Stimulated activated CD8-positive, alpha-beta memory T cell treated with anti-CD3 and anti-CD28 coated beads, Interleukin-12 subunit alpha, Interleukin-12 subunit beta, amount 100 ng/mL, for 24 hours (primary cell): ENCODE data around the gene YJEFN3.

Experiments used
- DNase-seq: peaks from one replicate; pipeline ENCODE4 v3.0.0-alpha.2; 2020; ENCODE audit errors: extremely low read depth

The YJEFN3 gene, protein sequence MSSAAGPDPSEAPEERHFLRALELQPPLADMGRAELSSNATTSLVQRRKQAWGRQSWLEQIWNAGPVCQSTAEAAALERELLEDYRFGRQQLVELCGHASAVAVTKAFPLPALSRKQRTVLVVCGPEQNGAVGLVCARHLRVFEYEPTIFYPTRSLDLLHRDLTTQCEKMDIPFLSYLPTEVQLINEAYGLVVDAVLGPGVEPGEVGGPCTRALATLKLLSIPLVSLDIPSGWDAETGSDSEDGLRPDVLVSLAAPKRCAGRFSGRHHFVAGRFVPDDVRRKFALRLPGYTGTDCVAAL

DNA sequence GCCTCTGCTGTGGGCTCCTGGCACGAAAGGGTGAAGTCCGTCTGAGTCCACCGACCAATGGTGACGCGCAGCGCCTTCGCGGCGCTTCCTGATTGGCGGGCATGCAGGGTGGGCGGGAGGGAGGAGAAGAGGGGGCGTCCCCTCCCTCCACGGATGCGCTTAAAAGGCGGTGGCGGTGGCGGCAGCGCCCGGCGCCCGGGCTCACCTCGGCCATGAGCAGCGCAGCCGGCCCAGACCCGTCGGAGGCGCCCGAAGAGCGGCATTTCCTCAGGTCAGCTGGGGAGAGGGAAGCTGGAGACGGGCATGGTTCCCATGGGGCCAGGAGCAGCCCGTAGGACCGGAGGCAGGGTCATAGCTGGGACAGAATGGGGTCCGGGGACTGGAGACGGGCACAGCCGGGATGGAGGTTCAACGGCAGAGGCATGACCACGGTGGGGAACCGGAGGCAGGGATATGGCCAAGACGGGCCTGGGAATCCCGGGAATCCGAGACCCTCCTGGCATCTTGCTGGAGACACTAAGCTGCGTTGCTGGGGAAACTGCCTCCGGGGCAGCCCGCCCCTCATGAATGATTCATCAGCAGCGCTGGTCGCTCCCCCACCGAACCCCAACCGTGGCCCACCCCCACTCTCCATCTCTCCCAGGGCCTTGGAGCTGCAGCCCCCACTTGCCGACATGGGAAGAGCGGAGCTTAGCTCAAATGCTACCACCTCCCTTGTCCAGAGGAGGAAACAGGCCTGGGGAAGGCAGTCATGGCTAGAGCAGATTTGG, at the start of gene YJEFN3:
Gene YJEFN3, plus strand, starts transcription at position 191 of the 770 bp plus-strand sequence. Its CDS starts 22 bp downstream, at position 213.
- no peak for DNase-seq

DNA sequence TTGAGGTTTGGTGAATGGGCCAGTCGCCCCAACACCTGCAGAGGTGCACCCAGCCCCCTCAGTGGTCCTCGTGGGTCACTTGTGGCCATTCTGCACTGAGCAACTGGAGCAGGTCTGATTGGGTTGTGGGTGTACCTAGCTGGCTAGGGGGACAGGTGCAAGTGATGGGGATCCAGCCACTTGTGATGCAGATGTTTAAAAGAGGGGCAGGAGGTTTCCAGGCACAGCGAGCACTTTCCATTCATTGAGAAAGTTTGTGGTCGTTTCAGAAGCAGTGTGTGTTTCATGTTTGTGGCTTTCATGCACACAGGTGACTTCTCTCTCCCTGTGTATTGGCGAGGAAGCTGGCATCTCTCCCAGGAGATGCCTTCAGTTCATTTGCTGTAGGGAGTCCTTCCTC, 48.0 kb upstream of the YJEFN3 start:
- no peak for DNase-seq

DNA sequence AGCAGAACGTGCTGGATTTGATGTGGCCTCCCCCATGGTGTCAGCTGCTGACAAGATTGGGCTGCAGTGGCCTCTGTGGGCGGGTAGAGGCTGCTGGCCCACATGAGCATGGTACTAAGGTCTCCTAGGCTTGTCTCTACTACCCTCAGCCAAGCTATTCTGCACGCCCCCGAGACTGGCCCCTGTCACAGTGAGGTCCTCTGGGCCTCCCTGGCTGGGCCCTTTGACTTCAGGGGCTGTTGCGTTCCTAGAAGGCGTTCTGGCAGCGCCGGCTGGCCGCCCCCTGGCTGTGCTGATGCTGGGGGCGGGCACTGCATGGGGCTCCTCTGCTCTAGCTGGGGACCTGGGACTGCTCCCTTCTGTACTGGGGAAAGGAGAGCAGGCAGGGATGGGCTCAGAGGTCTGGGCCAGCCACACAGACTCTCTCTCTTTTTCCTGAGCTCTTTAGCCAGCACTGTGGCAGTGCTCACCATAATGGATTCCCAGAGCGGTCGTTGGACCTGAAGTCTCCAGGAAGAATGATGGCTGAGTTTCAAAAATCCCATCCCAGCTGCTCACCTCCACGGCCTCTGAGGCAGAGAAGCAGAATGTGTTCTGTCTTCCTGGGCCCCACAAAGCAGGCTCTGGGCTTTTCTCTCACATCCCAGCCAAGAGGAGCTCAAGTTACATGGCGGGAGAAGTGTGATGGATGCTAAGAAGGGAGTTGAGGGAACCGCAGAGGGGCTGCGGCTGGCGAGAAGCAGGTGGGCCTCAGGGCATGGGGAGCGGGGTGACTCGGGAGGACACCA, 45.7 kb upstream of the YJEFN3 start:
- DNase-seq: no peak

DNA sequence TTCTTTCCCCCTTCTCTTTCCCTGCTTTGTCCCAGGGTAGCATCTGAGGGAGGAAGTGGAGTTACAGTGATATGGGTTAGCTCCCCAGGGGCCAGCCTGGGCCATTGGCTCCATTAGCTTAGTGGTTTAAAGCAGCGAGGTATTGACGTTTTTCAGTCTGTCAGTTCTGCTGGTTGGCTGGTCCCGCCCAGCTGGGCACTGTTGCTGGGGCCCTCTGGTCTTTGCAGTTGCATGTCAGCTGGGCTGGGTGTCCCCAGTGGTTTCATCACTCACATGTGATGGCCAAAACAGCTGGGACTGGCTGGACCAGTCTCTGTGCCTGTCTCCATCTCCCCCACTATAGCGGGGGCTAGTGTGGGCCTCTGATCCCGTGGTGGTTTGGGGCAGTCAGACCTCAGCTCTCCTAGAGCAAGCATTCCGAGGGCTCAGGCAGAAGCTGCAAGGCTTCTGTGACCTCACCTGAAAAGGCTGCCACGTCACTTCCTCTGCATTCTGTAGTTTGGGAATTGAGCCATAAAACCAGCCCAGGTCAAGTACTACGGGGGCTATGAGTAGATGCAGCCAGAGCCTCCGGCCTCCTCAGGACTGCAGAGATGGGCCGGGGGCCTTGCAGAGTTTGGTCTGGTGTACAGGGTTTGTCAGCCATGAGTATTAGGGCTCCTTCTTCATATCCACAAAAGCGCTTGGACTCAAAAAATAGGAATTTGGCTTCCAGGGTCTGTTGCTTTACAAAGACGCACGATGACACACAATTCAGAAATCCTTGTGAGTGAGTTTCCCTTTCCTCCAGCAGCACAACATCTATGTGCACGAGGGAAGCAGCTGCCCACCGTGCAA, 43.3 kb upstream of the YJEFN3 start:
- DNase-seq: no peak

DNA sequence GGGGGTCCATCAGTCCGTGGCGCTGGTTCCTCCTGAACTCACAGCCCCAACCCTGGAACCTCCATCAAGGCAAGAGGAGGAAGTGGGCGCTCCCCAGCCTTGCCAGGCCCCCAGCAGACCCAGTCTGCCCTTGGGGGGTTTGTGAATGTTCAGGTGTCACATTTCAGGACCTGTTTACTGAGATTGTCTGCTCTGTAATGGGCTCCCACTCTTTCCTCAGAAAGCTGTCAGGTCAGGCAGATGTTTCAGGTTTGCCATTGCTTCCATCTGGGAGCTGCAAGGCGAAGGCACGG, 42.8 kb upstream of the YJEFN3 start:
- no peak for DNase-seq

DNA sequence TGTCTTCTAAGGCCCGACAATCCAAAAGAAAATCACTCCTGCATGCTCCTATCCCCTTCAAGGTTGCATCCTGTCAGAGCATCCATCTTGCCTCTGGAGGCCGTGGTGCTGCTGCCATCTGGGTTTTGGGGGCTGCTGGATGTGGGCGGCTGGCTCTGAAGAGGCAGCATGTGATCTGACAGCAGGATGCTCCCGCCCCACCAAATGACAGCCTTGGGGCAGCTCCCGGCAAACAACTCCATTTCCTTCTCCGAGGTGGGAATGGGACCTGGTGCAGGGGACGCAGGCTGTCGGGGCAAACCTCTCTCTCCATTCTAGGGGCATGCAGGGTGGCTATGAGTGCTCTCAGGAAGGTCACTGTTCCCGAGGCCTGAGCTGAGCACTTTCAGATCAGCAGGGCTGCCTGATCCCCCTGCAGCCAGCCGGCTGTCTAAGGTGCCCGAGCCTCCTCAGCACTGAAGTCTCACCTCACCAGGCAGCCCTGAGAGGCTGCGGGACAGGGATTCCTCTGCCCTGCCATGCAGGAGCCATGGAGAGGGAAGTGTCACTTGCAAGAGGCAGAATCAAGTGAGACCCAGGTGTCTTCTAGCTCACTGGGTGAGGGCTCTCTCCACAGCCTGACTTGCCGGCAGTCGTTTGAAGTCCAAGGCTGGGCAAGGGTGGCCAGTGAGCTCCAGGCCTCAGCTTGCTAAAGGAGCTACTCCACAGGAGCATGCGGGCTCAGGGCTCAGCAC, 42.2 kb upstream of the YJEFN3 start:
- no peak for DNase-seq

DNA sequence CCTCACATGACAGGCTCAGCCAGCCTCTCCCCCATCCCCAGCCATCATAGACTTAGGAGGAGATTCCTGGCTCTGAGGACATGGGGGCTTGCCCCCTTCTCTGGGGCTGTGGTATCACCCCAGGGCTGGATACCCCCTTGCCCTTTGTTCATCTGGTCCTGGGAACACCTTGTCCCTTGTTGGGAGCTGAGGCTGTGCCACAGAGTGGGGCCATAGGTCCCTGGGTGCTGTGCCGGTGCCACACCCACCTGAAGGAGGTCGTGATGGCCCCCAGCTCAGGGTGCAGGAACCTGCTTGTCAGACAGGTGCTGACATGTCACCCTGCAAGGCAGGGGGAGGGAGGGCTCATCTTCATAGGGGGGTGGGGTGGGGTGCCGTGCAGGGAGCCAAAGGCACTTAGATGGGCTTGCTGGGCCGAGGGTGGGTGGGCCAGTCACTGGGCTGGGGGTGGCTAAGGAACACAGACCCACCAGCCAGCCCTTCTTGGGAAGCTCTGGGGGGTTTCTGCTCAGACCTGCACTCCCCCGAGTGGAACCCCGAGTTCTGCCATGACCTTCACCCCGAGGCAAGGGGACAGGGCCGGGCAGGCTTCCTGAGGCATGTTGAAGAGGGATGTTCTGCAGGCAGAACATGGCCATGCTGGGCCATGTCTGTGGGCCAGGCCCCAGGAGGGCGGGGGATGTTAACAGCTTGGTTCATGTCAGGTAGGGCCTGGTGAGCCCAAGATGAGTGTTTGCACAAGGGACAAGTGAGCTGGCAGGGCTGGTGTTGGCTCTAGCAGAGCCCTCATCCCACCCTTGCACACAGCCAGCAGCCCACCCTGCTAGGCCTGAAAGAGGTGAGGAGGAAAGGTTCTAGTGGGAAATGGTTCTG, 41.4 kb upstream of the YJEFN3 start:
- no peak for DNase-seq

DNA sequence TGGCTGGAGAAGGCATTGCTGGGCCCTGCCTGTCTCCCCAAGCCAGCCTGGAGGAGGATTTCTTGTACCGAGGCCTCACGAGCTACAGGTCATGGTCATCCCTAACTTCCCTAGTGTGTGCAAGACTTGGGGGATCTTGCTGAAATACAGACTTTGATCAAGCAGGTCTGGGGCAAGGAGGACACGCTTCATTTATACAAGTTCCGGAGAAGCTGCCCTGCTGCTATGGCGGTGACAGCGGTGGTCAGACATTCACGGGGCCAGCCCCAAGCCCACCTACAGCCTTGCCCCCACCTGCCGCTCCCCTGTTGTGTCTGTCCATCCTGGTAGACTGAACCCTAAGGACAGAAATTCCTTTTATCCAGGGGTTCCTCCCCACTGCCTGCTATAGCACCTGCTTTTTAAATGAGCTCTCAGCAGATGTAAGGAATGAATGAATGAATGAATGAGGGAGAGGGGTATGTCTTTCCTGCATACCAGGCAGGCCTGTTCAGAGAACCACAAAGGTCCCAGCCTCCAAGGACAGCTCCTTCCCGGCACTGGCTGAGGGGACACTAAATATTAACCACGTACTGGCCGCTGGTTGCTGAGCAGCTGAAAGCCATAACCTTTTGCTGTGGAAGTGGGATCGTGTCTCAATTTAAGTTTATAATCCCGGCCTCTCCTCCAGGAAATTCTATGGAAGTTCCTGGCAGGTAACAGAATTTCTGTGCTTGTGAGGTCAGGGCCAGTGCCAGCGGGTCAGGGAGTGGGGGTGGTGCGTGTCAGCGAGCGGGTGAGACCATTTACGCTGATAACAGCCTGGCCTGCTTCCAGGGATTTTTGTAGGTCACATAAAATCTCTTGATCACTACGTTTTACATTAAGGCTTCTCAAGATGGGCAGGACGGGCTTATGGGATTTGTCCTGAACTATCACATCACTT, 40.5 kb upstream of the YJEFN3 start:
- DNase-seq: no peak

DNA sequence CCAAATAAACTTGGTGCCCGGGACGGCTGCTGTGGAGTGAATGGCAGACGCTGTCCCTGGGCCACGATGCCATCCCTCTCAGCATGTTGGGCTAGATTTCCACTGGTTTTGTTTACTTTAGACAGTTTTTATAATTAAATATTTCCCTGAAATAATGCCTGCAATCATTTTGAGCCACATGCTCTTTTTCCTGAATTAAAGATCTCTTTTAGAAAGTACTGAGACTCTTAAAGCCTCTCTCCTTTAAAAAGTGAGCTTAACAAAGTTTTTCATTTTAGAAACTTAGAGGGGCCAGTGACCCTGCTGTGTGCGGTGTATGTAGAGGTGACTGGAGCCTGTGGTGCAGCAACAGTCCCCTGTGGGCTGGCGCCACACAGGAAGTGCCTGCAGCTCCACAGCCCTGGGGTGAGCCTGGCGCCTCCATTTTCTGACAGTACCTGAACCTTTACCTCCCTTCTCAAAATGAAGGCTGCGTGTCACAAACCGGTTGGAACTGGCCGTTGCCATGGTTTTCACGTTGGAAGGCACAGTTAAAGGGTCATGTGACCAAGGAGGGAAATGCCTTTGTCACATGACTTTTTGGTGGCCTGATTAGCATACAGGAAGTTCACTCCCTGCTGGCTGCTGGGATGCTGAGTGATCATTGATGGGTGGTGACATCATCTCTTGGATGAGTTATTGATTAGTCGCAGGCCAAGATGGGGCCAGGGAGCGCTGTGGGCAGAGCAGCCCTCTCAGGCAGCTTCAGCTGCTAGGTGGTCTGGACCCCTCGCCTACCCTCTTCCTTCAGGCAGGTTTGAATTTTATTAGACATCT, 39.6 kb upstream of the YJEFN3 start:
- DNase-seq: peak; percentile 62

DNA sequence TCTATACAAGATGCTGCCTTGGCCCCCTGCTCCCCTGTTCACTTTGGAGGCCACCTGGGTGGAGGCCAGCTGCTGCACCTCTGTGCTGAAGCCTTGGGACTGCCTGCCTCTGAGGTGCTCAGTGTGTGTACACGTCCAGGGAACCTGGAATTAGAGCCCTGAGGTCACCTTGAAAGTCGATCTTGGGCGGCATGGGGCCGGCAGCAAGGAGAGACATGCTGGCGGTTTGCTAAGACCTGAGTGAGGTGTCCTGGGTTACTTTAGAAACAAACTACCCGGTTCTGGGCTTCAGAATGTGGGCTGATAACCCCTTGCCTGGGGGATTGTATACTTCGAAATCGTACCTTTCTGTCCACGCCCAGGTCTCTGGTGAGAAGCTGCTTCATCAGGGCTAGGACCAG, 38.9 kb upstream of the YJEFN3 start:
- DNase-seq: no peak

DNA sequence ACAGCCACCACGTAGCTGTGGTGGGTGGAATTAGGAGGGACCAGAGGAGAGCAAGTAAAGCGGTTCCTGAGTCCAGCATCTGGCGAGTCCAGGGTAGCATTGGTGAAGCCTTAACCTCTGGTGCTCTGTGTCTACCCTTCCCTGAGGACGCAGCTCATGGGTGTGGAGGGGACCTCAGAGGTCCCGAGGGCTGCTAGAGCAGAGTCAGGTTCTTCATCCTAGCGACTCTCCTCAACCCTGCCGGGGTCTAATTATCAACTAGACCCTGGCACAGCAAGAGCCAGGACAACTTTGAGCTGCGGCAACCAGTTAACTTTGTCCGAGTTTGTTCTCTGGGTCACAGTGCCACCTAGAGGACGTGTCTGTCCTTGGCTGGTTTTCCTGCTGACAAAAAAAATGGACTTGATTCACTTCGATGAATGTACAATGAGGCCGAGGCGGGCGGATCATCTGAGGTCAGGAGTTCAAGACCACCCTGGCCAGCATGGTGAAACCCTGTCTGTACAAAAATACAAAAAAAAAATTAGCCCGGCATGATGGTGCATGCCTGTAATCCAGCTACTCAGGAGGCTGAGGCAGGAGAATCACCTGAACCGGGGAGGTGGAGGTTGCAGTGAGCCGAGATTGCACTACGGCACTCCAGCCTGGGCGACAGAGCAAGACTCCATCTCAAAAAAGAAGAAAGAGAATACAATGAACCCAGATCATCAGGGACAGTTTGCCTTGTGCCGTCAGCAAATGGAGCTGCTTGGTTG, 38.3 kb upstream of the YJEFN3 start:
- DNase-seq: peak; percentile 50

DNA sequence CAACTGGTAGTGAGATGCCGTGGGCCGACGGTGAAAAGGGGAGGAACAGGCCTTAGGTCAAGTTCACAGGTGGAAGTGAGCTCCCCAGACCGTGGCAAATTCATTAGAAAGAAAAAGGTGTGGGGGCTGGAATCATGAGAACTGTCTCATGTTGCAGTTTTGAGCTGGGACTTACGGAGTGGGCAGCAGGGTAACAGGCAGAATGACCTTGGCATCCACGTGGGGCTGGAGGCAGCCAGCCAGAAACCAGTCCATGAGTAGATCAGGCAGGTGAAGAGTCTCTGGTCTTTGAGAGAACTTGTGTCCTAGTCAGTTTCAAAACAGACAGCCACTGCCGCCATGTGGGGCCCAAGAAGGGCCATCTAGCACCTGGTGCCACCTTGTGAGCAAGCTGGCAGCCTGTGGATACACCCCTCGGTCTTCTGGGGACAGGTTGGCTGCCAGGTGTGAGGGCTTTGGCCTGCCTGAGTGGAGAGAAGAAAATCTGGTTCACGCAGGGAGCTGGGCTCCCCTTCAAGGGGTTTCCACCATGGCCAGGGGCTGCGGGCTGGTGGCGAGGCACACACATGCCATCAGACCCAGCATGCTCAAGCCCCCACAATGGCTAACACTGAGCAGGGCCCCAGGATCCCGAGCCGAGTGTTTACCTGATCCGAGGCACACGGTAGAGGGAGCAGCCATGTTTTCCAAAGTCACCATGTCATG, 37.2 kb upstream of the YJEFN3 start:
- no peak for DNase-seq

DNA sequence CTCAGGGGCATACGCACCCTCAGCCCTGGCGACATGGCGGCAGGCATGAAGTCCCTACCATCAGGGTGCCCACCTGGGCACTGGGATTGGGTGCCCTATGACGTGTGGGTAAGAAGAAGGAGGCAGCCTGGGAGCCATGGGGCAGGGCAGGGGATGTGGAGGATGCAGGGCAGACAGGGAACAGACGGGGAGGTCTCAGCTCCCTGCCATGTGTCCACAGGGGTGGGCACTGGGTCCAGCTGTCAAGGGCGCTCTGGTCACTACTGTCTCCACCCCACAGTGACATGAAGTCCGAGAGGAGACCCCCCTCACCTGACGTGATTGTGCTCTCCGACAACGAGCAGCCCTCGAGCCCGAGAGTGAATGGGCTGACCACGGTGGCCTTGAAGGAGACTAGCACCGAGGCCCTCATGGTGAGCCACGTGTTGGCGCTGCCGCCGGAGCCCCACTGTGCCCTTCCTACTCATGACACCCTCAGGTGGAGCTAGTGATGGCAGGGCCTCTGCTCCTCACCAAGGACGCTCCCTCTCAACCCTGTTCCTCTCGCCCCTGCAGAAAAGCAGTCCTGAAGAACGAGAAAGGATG, 36.6 kb upstream of the YJEFN3 start:
- no peak for DNase-seq

DNA sequence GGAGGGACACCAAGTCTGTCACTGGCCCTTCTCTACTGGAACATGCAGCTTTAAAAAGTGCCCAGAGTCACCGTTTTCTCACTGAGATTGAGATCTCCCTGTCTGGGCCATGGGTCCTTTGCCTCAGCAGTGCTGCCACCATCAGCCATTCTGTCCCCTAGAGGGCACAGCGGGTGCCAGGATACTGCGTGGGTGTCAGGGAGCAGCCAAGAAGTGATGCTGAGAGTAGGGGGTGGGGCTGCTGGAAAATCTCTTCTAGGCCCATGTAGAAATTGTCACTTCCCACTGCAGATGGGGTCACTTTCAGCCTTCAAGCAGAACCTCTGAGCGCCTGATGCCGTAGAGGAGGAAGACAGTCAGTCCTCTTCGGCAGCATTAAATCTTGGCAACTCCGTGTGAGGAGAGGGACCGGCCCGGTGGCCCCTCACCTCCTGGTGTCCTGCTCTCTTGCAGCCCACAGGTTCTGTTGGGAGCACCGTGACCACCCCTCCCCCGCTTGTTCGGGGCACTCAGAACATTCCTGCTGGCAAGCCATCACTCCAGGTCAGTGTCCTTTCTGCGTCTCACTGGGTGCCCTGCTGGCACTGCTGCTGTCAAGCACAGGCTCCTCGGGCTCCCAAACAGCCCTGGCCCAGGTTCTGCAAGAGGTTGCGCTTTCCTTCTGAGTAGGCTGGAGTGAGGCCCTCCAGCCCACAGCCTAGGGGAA, 34.7 kb upstream of the YJEFN3 start:
- DNase-seq: no peak
